IPS DF 6.9 (cell line): ENCODE data around the gene GPR78.

Source experiments
- DNase-seq: peaks from one replicate; pipeline ENCODE4 v3.0.0-alpha.2; 2013; ENCODE audit warnings: low read depth, low spot score
- H3K27ac ChIP-seq: one replicate; pipeline ENCODE4 v1.5.1; 2013; ENCODE audit warnings: low read length, control low read depth
- H3K27me3 ChIP-seq: 2 replicates; pipeline ENCODE4 v1.6.1; 2013; ENCODE audit warnings: mild to moderate bottlenecking, low read length; ENCODE audit not compliant: control insufficient read depth, insufficient read depth
- H3K36me3 ChIP-seq: 2 replicates; pipeline ENCODE4 v1.6.1; 2013; ENCODE audit warnings: low read length; ENCODE audit not compliant: control insufficient read depth, insufficient read depth
- H3K4me1 ChIP-seq: 2 replicates; pipeline ENCODE4 v1.6.1; 2013; ENCODE audit warnings: low read length; ENCODE audit not compliant: control insufficient read depth, insufficient read depth
- H3K4me3 ChIP-seq: 2 replicates; pipeline ENCODE4 v1.5.1; 2013; ENCODE audit warnings: mild to moderate bottlenecking, low read length
- H3K9me3 ChIP-seq: 2 replicates; pipeline ENCODE4 v1.6.1; 2013; ENCODE audit warnings: low read length, inconsistent platforms; ENCODE audit not compliant: control insufficient read depth, insufficient read depth
- WGBS: extraction: QIAGEN DNeasy Blood & Tissue Kit; methylation state at CpG from one replicate; pipeline ENCODE4 v1.1.7; 2013; ENCODE audit warnings: mixed read lengths, missing lambda C conversion rate; ENCODE audit not compliant: insufficient read length, insufficient coverage; 5-methylcytosine and 5-hydroxymethylcytosine counted together

Gene GPR78, protein sequence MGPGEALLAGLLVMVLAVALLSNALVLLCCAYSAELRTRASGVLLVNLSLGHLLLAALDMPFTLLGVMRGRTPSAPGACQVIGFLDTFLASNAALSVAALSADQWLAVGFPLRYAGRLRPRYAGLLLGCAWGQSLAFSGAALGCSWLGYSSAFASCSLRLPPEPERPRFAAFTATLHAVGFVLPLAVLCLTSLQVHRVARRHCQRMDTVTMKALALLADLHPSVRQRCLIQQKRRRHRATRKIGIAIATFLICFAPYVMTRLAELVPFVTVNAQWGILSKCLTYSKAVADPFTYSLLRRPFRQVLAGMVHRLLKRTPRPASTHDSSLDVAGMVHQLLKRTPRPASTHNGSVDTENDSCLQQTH

DNA sequence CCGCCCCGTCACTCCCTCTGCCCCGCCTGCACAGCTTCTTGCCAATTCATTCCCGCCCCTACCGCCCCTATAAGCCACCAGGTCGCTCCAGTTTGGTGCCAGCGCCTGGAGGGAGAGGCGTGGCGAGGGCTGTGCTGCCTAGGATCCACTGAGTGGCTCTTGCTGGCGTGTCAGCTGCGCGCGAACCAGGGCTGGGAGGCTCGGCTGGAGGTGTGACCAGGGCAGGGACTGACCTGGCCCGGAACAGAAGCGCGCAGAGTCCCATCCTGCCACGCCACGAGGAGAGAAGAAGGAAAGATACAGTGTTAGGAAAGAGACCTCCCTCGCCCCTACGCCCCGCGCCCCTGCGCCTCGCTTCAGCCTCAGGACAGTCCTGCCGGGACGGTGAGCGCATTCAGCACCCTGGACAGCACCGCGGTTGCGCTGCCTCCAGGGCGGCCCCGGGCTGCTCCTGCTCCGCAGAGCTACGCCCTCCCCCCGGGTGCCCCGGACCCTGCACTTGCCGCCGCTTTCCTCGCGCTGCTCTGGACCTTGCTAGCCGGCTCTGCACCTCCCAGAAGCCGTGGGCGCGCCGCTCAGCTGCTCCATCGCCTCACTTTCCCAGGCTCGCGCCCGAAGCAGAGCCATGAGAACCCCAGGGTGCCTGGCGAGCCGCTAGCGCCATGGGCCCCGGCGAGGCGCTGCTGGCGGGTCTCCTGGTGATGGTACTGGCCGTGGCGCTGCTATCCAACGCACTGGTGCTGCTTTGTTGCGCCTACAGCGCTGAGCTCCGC lies at the start of gene GPR78:
GPR78 (plus strand) TSS at position 72 of the 773 bp plus-strand sequence; CDS start at position 663, 591 bp downstream.
- Histone ChIP-seq H3K4me3 (peak within 1 kb of the TSS; percentile 21; the same call in 1 of the 2 replicates), H3K4me1 (peaks cover 7% of the 10 kb centered on the region), H3K36me3 (peaks cover 4% of the 10 kb centered on the region; the same call in 1 of the 2 replicates), H3K9me3 (no peaks in the 10 kb centered on the region), H3K27ac (no peak within 1 kb of the TSS), H3K27me3 (peaks cover 3% of the 10 kb centered on the region; the same call in 1 of the 2 replicates)
- WGBS, result no CpG with 5 or more reads among the region's 63 CpGs
- peak; percentile 88 for DNase-seq

DNA sequence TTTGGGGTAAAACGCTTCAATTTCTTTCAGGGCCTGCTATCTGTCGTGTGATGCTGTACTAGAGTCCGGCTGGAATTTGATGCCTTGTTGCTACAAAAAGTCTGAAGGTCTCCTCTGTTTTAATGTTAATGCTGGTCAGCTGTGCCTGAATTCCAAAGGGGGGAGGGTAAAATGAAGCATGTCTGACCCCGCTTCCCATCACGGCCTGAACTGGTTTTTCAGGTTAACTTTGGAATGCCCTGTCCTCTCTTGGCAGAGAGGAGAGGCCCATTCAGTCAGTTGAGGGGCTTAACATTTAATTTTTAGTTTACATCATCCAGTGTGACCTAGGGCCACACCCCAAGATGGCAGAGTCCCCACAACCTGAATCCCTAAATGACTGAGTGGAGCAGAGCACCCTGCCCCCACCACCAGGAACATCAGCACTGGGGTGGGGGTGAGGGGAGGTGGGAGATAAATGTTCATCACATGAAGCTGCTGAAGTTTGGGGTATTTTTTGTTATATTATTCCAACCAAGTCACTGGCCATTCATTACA lies 47.9 kb upstream of the GPR78 start:
- Histone ChIP-seq H3K4me1 (peaks cover 5% of the 10 kb centered on the region; the same call in 1 of the 2 replicates), H3K27me3 (no peaks in the 10 kb centered on the region), H3K36me3 (no peaks in the 10 kb centered on the region), H3K9me3 (no peaks in the 10 kb centered on the region), H3K4me3 (no peak overlapping the region), H3K27ac (no peak overlapping the region)
- no CpG with 5 or more reads among the region's 5 CpGs for WGBS
- no peak for DNase-seq

DNA sequence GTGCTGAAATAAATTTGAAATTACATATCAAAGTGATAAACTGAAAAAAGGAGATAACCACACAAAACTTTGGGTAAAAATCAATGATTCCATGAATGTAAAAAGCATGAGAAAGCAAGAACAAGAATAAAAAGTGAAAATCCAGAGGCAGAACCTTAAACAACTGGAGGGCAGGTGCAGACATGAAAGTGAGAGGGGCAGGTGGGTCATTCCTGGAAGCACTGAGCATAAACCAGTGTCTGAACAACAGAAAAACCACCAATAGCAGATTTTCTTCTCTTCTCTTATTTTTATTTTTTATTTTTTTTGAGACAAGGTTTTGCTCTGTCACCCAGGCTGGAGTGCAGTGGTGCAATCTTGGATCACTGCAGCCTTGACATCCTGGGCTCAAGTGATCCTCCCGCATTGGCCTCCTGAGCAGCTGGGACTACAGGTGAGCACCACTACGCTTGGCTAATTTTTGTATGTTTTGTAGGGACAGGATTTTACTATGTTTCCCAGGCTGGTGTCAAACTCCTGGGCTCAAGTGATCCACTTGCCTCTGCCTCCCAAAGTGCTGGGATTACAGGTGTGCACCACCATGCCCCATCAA lies 46.8 kb upstream of the GPR78 start:
- Histone ChIP-seq H3K36me3 (no peaks in the 10 kb centered on the region), H3K9me3 (no peaks in the 10 kb centered on the region), H3K27ac (no peak overlapping the region), H3K27me3 (no peaks in the 10 kb centered on the region), H3K4me3 (no peak overlapping the region), H3K4me1 (peaks cover 5% of the 10 kb centered on the region; the same call in 1 of the 2 replicates)
- no CpG with 5 or more reads among the region's 2 CpGs for WGBS
- no peak for DNase-seq

DNA sequence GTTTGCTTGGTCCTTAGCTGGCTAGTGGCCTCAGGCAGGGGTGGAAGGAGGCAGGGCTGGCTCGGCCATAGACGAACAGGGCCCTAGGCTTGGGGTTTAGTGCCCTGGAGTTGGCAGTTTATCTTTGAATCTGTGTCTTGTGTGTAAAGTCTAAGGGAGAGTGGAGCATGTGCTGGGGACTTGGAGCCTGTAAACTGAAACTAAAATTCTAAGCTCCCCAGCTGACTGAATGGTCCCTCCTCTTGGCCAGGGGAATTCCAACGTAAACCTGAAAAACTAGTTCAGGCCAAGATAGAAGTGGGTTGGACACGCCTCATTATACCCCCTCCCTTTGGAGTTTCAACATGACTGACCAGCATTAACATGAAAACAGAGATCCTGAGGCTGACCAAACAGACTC lies 46.1 kb upstream of the GPR78 start:
- no peak overlapping the region for H3K4me3 ChIP-seq

DNA sequence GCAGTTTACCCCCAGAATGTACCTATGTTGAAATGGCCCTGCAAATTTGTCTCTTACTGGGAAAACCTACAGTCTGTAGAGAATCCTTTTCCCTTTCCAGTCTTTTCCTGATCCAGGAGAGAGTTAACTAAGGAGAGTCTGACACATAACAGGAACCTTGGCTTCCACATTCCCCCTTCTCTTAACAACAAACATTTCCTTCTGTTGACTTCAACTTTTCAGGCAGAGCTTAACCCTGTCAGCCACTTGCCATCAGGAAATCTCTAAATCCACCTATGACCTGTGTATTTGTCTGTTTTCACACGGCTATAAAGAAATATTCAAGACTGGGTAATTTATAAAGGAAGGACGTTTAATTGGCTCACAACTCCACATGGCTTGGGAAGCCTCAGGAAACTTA lies 45.6 kb upstream of the GPR78 start:
- no peak for DNase-seq
- H3K4me3 ChIP-seq, result no peak overlapping the region
- no CpG with 5 or more reads among the region's 2 CpGs for WGBS

More for the DNA sequence above, 46.1 kb upstream of the GPR78 start:
- peak; percentile 88 for DNase-seq
- Histone ChIP-seq H3K27ac (no peak overlapping the region), H3K9me3 (no peaks in the 10 kb centered on the region), H3K27me3 (no peaks in the 10 kb centered on the region), H3K36me3 (no peaks in the 10 kb centered on the region), H3K4me1 (peaks cover 5% of the 10 kb centered on the region; the same call in 1 of the 2 replicates)
- WGBS, result no CpG with 5 or more reads among the region's 4 CpGs

DNA sequence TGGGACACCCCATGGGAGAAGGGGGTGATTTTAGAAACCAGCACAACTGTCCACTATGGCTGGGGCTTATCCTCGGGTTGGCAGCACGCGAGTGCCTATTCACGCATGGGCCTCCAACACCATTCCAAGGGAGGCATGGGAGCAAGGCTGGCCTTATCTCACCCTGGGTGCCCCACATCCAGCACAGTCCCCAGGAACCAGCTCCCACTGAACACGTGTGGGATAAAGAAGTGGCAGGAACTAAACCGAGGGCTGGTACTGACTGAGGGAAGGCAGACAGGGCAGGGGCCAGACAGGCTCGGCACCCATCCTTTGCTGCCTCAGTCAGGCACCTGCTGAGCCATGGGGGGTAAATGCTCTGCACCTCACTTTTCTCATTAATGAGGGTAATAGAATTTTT lies 43.7 kb upstream of the GPR78 start:
- DNase-seq, result no peak
- no CpG with 5 or more reads among the region's 7 CpGs for WGBS
- no peaks in the 10 kb centered on the region for H3K27me3 ChIP-seq
- H3K9me3 ChIP-seq, result no peaks in the 10 kb centered on the region
- no peak overlapping the region for H3K27ac ChIP-seq
- H3K36me3 ChIP-seq, result no peaks in the 10 kb centered on the region
- no peak overlapping the region for H3K4me3 ChIP-seq
- peaks cover 5% of the 10 kb centered on the region; the same call in 1 of the 2 replicates for H3K4me1 ChIP-seq

More for the DNA sequence above, 45.6 kb upstream of the GPR78 start:
- no peaks in the 10 kb centered on the region for H3K9me3 ChIP-seq
- H3K4me1 ChIP-seq, result peaks cover 5% of the 10 kb centered on the region; the same call in 1 of the 2 replicates
- H3K27ac ChIP-seq, result no peak overlapping the region
- no peaks in the 10 kb centered on the region for H3K36me3 ChIP-seq
- no peaks in the 10 kb centered on the region for H3K27me3 ChIP-seq

DNA sequence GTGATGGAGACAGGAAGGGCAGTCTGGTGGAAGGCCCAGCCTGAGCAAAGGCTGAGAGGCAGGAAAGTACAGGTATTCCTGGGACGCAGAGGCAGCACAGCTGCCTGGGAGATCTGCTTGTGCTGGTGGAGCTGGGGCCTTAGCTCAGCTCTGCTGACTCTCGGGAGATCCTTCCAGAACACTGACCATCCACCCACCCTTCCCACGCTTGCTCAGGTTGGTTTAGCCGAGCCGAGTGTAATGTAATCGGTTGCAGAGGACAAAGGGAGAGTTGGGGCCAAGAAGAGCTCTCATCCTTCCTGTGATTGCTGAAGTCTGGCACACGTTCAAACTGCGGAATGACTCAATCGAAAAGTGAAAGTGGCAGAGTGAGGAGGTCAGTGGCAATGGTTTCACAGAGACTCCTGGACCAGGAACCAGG lies 43.1 kb upstream of the GPR78 start:
- no CpG with 5 or more reads among the region's 9 CpGs for WGBS
- Histone ChIP-seq H3K4me3 (no peak overlapping the region), H3K36me3 (no peaks in the 10 kb centered on the region), H3K4me1 (peaks cover 5% of the 10 kb centered on the region; the same call in 1 of the 2 replicates), H3K27me3 (no peaks in the 10 kb centered on the region), H3K27ac (no peak overlapping the region), H3K9me3 (no peaks in the 10 kb centered on the region)
- DNase-seq, result no peak

DNA sequence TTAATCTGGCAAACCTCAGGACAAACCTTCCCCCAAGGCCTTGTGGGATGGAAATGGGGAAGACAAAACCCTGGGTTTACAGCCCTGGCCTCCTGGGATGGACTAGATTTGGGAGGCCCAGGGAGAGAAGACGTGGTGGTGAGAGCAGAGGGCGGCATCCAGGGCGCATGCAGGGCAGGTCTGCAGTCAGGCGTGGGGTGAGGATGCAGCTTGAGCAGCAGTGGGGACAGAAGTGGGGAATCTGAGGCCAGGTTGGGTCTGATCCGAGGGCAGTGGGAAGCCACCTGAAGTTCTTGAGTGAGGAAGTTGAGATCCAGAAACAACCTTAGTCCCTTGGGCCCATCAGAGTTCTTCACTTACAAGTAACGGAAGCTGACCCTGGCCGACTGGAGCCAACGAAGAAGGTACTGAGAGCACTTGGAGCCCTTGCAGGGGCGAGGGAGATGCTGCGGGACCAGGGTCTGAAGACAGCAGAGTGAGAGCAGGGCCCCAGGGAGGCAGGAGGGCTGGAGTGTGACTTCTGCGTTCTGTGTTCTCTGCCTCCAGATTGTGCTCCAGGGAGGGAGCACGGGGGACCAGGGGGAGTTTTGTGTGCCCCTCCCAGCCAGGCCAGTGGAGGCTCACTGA lies 42.0 kb upstream of the GPR78 start:
- H3K36me3 ChIP-seq, result no peaks in the 10 kb centered on the region
- no peak overlapping the region for H3K27ac ChIP-seq
- no peak overlapping the region for H3K4me3 ChIP-seq
- no peaks in the 10 kb centered on the region for H3K27me3 ChIP-seq
- H3K9me3 ChIP-seq, result no peaks in the 10 kb centered on the region
- DNase-seq, result no peak
- no CpG with 5 or more reads among the region's 12 CpGs for WGBS
- peaks cover 5% of the 10 kb centered on the region for H3K4me1 ChIP-seq

DNA sequence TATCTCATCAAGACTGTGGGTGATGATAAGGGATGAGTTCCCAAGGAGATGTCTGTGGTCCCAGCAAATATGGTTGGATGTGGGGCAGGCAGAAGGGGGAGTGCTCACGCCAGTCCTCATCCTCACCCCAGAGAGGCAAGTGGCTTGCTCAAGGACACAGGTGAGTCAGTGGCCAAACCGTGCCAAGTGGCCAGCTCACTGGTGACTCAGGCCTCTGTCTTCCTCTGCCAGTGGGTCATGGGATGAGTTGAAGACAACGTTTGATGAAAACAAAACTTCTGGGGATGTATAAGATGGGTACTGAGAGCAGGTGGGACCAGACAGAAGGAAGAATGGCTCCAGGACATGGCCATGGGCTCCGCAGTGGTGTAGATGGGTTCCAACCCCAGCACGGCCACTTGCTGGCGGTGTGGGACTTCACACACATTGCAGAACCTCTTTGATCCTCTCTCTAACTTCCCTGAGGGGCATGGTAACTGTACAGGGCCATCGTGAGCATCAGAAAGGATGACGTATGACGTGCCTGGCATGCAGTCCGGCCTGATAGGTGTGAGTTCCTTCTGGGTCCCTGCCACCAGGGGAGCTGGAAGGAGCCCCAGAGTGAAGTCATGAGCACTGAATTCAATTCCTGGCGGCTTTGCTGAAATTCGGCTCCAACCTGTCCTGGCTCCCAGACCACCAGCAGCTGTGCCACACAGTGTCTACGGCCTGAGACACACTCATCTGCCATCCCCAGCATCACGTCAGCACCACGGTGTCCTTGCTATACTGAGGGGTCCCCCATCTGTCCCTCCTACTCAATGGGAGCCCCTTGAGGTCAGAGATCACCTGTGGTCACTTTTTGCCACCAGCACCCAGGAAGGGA lies 41.3 kb upstream of the GPR78 start:
- WGBS, result no CpG with 5 or more reads among the region's 15 CpGs
- H3K27me3 ChIP-seq, result no peaks in the 10 kb centered on the region
- H3K27ac ChIP-seq, result no peak overlapping the region
- no peaks in the 10 kb centered on the region for H3K9me3 ChIP-seq
- no peak overlapping the region for H3K4me3 ChIP-seq
- peaks cover 3% of the 10 kb centered on the region for H3K4me1 ChIP-seq
- no peak for DNase-seq
- no peaks in the 10 kb centered on the region for H3K36me3 ChIP-seq
